HEK293 (cell line): ENCODE data around the gene PLOD2.

Experiments
- GLIS2 ChIP-seq: fragments of 450-650 bp; formaldehyde crosslinking; IDR thresholded peaks from 2 replicates; pipeline ENCODE4 v1.5.1; 2016; ENCODE audit warnings: missing biosample characterization, missing genetic modification characterization
- IKZF3 ChIP-seq: fragments of 450-650 bp; IDR thresholded peaks from 2 replicates; pipeline ENCODE4 v1.5.0; 2018; ENCODE audit warnings: missing biosample characterization, mild to moderate bottlenecking, missing genetic modification characterization, moderate library complexity
- KLF1 ChIP-seq: fragments of 450-650 bp; formaldehyde crosslinking; IDR thresholded peaks from 2 replicates; pipeline ENCODE4 v1.5.1; 2016; ENCODE audit warnings: missing biosample characterization, missing genetic modification characterization
- KLF10 ChIP-seq: fragments of 450-650 bp; IDR thresholded peaks from 2 replicates; pipeline ENCODE4 v1.5.1; 2018; ENCODE audit warnings: missing biosample characterization, mild to moderate bottlenecking, missing genetic modification characterization
- MZF1 ChIP-seq: fragments of 450-650 bp; formaldehyde crosslinking; IDR thresholded peaks from 2 replicates; pipeline ENCODE4 v1.5.1; 2017; ENCODE audit warnings: missing biosample characterization, missing genetic modification characterization, borderline replicate concordance
- SALL2 ChIP-seq: fragments of 450-650 bp; formaldehyde crosslinking; IDR thresholded peaks from 2 replicates; pipeline ENCODE4 v1.5.0; 2017; ENCODE audit warnings: missing biosample characterization, mild to moderate bottlenecking, missing genetic modification characterization, borderline replicate concordance
- SP2 ChIP-seq: fragments of 450-650 bp; formaldehyde crosslinking; IDR thresholded peaks from 2 replicates; pipeline ENCODE4 v1.5.1; 2016; ENCODE audit warnings: missing biosample characterization, missing genetic modification characterization
- SP7 ChIP-seq: fragments of 450-650 bp; formaldehyde crosslinking; IDR thresholded peaks from 2 replicates; pipeline ENCODE4 v1.5.1; 2016; ENCODE audit warnings: missing biosample characterization, missing genetic modification characterization
- WT1 ChIP-seq: fragments of 450-650 bp; formaldehyde crosslinking; IDR thresholded peaks from 2 replicates; pipeline ENCODE4 v1.5.1; 2016; ENCODE audit warnings: missing biosample characterization, missing genetic modification characterization
- ZBTB7A ChIP-seq: fragments of 450-650 bp; formaldehyde crosslinking; IDR thresholded peaks from 2 replicates; pipeline ENCODE4 v1.5.1; 2016; ENCODE audit warnings: low read depth, missing biosample characterization, missing genetic modification characterization
- ZEB2 ChIP-seq: fragments of 450-650 bp; formaldehyde crosslinking; IDR thresholded peaks from 2 replicates; pipeline ENCODE4 v1.5.1; 2016; ENCODE audit warnings: missing biosample characterization, missing genetic modification characterization
- ZFP3 ChIP-seq: fragments of 450-650 bp; formaldehyde crosslinking; IDR thresholded peaks from 2 replicates; pipeline ENCODE4 v1.5.1; 2016; ENCODE audit warnings: low read depth, missing biosample characterization, missing genetic modification characterization
- ZIC2 ChIP-seq: fragments of 450-650 bp; formaldehyde crosslinking; IDR thresholded peaks from 2 replicates; pipeline ENCODE4 v1.5.1; 2016; ENCODE audit warnings: missing biosample characterization, missing genetic modification characterization
- ZNF146 ChIP-seq: fragments of 450-650 bp; formaldehyde crosslinking; IDR thresholded peaks from 2 replicates; pipeline ENCODE4 v1.5.1; 2016; ENCODE audit warnings: missing biosample characterization, missing genetic modification characterization
- ZNF16 ChIP-seq: fragments of 450-650 bp; formaldehyde crosslinking; IDR thresholded peaks from 2 replicates; pipeline ENCODE4 v1.5.1; 2016; ENCODE audit warnings: low read depth, missing biosample characterization, missing genetic modification characterization
- ZNF292 ChIP-seq: fragments of 450-650 bp; formaldehyde crosslinking; IDR thresholded peaks from 2 replicates; pipeline ENCODE4 v1.5.1; 2016; ENCODE audit warnings: low read depth, missing biosample characterization, missing genetic modification characterization, borderline replicate concordance
- ZNF366 ChIP-seq: fragments of 450-650 bp; formaldehyde crosslinking; conservative IDR thresholded peaks from 2 replicates; pipeline ENCODE4 v1.5.1; 2016; ENCODE audit warnings: missing biosample characterization, missing genetic modification characterization
- ZNF518A ChIP-seq: fragments of 450-650 bp; formaldehyde crosslinking; conservative IDR thresholded peaks from 2 replicates; pipeline ENCODE4 v1.5.1; 2016; ENCODE audit warnings: low read depth, missing biosample characterization, missing genetic modification characterization
- ZNF610 ChIP-seq: fragments of 450-650 bp; formaldehyde crosslinking; IDR thresholded peaks from 2 replicates; pipeline ENCODE4 v1.5.1; 2016; ENCODE audit warnings: missing biosample characterization, missing genetic modification characterization, borderline replicate concordance
- ZNF747 ChIP-seq: fragments of 450-650 bp; formaldehyde crosslinking; IDR thresholded peaks from 2 replicates; pipeline ENCODE4 v1.5.1; 2016; ENCODE audit warnings: missing biosample characterization, missing genetic modification characterization
- ZNF776 ChIP-seq: fragments of 450-650 bp; formaldehyde crosslinking; IDR thresholded peaks from 2 replicates; pipeline ENCODE4 v1.5.0; 2017; ENCODE audit warnings: missing biosample characterization, missing genetic modification characterization, borderline replicate concordance
- ZNF785 ChIP-seq: fragments of 450-650 bp; formaldehyde crosslinking; IDR thresholded peaks from 2 replicates; pipeline ENCODE4 v1.5.1; 2016; ENCODE audit warnings: missing biosample characterization, missing genetic modification characterization
- ZSCAN16 ChIP-seq: fragments of 450-650 bp; formaldehyde crosslinking; IDR thresholded peaks from 2 replicates; pipeline ENCODE4 v1.5.1; 2016; ENCODE audit warnings: missing biosample characterization, missing genetic modification characterization
- TF ChIP-seq, protein P1 (sequence below): fragments of 450-650 bp; formaldehyde crosslinking; IDR thresholded peaks from 2 replicates; pipeline ENCODE4 v1.5.1; 2016; ENCODE audit warnings: missing biosample characterization, missing genetic modification characterization
- TF ChIP-seq, protein P2 (sequence below): fragments of 450-650 bp; formaldehyde crosslinking; IDR thresholded peaks from 2 replicates; pipeline ENCODE4 v1.5.1; 2016; ENCODE audit warnings: missing biosample characterization, missing genetic modification characterization
- TF ChIP-seq, protein P3 (sequence below): fragments of 450-650 bp; formaldehyde crosslinking; IDR thresholded peaks from 2 replicates; pipeline ENCODE4 v1.5.0; 2017; ENCODE audit warnings: missing biosample characterization, missing genetic modification characterization, borderline replicate concordance
- TF ChIP-seq, protein P4 (sequence below): fragments of 450-650 bp; formaldehyde crosslinking; IDR thresholded peaks from 2 replicates; pipeline ENCODE4 v1.5.1; 2016; ENCODE audit warnings: missing biosample characterization, missing genetic modification characterization

PLOD2 gene

GRCh38 chr3:146160321-146160963 is 542 bp downstream of the PLOD2 start (continued):
- TF ChIP-seq, protein P1, sequence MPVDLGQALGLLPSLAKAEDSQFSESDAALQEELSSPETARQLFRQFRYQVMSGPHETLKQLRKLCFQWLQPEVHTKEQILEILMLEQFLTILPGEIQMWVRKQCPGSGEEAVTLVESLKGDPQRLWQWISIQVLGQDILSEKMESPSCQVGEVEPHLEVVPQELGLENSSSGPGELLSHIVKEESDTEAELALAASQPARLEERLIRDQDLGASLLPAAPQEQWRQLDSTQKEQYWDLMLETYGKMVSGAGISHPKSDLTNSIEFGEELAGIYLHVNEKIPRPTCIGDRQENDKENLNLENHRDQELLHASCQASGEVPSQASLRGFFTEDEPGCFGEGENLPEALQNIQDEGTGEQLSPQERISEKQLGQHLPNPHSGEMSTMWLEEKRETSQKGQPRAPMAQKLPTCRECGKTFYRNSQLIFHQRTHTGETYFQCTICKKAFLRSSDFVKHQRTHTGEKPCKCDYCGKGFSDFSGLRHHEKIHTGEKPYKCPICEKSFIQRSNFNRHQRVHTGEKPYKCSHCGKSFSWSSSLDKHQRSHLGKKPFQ (tag by site-specific recombination) = no peak
- TF ChIP-seq, protein P2, sequence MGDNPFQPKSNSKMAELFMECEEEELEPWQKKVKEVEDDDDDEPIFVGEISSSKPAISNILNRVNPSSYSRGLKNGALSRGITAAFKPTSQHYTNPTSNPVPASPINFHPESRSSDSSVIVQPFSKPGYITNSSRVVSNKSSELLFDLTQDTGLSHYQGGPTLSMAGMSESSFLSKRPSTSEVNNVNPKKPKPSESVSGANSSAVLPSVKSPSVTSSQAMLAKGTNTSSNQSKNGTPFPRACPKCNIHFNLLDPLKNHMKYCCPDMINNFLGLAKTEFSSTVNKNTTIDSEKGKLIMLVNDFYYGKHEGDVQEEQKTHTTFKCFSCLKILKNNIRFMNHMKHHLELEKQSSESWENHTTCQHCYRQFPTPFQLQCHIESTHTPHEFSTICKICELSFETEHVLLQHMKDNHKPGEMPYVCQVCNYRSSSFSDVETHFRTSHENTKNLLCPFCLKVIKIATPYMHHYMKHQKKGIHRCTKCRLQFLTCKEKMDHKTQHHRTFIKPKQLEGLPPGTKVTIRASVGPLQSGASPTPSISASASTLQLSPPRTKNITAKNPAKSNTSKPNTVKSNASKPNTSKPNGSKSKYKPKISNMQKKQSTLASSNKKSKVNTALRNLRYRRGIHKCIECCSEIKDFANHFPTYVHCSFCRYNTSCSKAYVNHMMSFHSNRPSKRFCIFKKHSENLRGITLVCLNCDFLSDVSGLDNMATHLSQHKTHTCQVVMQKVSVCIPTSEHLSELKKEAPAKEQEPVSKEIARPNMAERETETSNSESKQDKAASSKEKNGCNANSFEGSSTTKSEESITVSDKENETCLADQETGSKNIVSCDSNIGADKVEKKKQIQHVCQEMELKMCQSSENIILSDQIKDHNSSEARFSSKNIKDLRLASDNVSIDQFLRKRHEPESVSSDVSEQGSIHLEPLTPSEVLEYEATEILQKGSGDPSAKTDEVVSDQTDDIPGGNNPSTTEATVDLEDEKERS (tag by site-specific recombination) = no peak
- no peak for TF ChIP-seq ZNF16
- TF ChIP-seq ZFP3 = no peak
- TF ChIP-seq, protein P3, sequence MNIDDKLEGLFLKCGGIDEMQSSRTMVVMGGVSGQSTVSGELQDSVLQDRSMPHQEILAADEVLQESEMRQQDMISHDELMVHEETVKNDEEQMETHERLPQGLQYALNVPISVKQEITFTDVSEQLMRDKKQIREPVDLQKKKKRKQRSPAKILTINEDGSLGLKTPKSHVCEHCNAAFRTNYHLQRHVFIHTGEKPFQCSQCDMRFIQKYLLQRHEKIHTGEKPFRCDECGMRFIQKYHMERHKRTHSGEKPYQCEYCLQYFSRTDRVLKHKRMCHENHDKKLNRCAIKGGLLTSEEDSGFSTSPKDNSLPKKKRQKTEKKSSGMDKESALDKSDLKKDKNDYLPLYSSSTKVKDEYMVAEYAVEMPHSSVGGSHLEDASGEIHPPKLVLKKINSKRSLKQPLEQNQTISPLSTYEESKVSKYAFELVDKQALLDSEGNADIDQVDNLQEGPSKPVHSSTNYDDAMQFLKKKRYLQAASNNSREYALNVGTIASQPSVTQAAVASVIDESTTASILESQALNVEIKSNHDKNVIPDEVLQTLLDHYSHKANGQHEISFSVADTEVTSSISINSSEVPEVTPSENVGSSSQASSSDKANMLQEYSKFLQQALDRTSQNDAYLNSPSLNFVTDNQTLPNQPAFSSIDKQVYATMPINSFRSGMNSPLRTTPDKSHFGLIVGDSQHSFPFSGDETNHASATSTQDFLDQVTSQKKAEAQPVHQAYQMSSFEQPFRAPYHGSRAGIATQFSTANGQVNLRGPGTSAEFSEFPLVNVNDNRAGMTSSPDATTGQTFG = no peak
- TF ChIP-seq ZNF610 (tag by site-specific recombination) = no peak
- peak; percentile 37 for TF ChIP-seq SP2
- TF ChIP-seq ZSCAN16 (tag by site-specific recombination) = no peak
- TF ChIP-seq ZNF785 (tag by site-specific recombination) = no peak
- TF ChIP-seq MZF1 (tag by site-specific recombination) = no peak; the same call in 1 of the 2 replicates
- no peak; the same call in 1 of the 2 replicates for TF ChIP-seq ZIC2 (tag by site-specific recombination)
- no peak for TF ChIP-seq KLF10 (tag by site-specific recombination)
- peak; percentile 73 for TF ChIP-seq ZNF366 (tag by site-specific recombination)
- TF ChIP-seq SALL2 (tag by site-specific recombination) = no peak
- no peak; the same call in 1 of the 2 replicates for TF ChIP-seq IKZF3 (tag by site-specific recombination)
- TF ChIP-seq GLIS2 (tag by site-specific recombination) = no peak; the same call in 1 of the 2 replicates
- TF ChIP-seq WT1 = peak; percentile 38; the same call in 1 of the 2 replicates
- peak; percentile 66 for TF ChIP-seq ZEB2 (tag by site-specific recombination)
- TF ChIP-seq, protein P4, sequence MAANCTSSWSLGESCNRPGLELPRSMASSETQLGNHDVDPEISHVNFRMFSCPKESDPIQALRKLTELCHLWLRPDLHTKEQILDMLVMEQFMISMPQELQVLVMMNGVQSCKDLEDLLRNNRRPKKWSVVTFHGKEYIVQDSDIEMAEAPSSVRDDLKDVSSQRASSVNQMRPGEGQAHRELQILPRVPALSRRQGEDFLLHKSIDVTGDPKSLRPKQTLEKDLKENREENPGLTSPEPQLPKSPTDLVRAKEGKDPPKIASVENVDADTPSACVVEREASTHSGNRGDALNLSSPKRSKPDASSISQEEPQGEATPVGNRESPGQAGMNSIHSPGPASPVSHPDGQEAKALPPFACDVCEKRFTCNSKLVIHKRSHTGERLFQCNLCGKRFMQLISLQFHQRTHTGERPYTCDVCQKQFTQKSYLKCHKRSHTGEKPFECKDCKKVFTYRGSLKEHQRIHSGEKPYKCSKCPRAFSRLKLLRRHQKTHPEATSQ (tag by site-specific recombination) = no peak
- TF ChIP-seq ZNF292 (tag by site-specific recombination) = no peak
- TF ChIP-seq ZNF518A (tag by site-specific recombination) = no peak
- peak; percentile 52; the same call in 1 of the 2 replicates for TF ChIP-seq SP7 (tag by site-specific recombination)
- TF ChIP-seq ZNF747 (tag by site-specific recombination) = no peak
- no peak for TF ChIP-seq KLF1
- 0 out of 2 replicates have a peak, but pooled peaks have one; percentile 22 for TF ChIP-seq ZBTB7A
- no peak for TF ChIP-seq ZNF776 (tag by site-specific recombination)
- TF ChIP-seq ZNF146 (tag by site-specific recombination) = no peak
